Fibroblast of mammary gland (primary cell): ENCODE measurements around the gene APOBEC3A.
A peak's percentile ranks its signal among the peaks of the same experiment; 100 is the strongest.
"Not testable (repeated sequence)": the region's sequence is repeated elsewhere in the genome, so short reads cannot be mapped to it uniquely, and the experiment has no call there.

Source experiments
- DNase-seq: peaks from one replicate; pipeline ENCODE4 v3.0.0-alpha.2; 2010; ENCODE audit warnings: low read depth
- H3K4me3 ChIP-seq: 2 replicates; pipeline ENCODE4 v1.5.1; 2011; ENCODE audit warnings: low read depth, mild to moderate bottlenecking, low read length, moderate library complexity; ENCODE audit not compliant: control insufficient read depth
- CTCF ChIP-seq: conservative IDR thresholded peaks from 2 replicates; pipeline ENCODE4 v1.5.1; 2011; ENCODE audit warnings: low read depth, low read length, inconsistent platforms; ENCODE audit not compliant: control insufficient read depth, insufficient read depth

The APOBEC3A gene

GRCh38 chr22:38981005-38981991, 23.9 kb downstream of the APOBEC3A start:
- DNase-seq: peak; percentile 5
- no peak for TF ChIP-seq CTCF
- no peak overlapping the region for H3K4me3 ChIP-seq

DNA sequence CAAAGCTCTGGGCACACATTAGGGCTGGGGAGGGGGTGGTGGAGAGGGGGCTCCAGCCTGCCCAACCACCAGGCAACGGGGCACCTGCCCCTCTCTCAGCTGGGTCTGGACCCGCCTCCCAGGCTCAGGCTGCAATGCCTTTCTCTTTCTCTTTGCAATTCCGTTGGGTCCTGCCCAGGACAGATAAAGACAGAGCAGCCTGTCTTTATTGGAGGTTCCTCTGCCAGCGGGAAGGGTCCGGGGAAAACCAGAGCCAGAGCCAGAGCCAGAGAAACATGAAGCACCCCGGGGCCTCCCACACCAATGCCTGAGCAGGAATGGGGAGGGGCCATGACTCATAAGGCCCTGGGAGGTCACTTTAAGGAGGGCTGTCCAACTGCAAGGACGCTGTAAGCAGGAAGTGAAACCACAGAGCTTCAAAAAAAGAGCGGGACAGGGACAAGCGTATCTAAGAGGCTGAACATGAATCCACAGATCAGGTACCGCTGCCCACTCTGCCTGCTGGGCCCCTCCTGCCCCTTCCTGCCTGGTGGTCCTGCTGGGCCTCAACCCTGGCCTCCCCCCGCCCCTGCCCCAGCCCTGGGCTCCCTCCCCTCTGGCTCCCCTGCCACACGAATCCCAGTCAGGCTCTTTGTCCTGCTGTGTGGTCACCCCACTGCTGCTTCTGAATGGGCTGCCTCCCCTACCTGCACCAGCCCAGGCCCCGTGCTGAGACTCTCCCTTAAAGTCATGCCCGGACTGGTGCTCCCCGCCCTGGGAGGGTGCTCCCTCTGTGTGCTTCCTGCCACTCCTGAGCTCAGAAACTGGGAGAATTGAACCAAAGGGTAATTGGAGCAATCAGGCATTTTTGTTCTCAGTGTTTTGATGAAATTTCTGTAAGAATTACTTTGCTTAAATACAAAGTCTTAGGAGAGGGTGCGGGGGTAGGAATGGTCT, 24.9 kb downstream of the APOBEC3A start, which contains the start of gene APOBEC3B:
Gene APOBEC3B (plus strand): TSS at position 356 of the 936 bp plus-strand sequence. CDS start 107 bp downstream, at position 463.
- DNase-seq: peak; percentile 87
- peak within 1 kb of the TSS; percentile 36 for H3K4me3 ChIP-seq
- no peak for TF ChIP-seq CTCF

GRCh38 chr22:38984224-38984623, 26.8 kb downstream of the APOBEC3A start:
- DNase-seq: no peak
- H3K4me3 ChIP-seq: no peak overlapping the region
- no peak for TF ChIP-seq CTCF

- H3K4me3 ChIP-seq: not testable (repeated sequence)
- peak; percentile 6 for DNase-seq
Observed at GRCh38 chr22:38984784-38985757, 27.7 kb downstream of the APOBEC3A start.

DNA sequence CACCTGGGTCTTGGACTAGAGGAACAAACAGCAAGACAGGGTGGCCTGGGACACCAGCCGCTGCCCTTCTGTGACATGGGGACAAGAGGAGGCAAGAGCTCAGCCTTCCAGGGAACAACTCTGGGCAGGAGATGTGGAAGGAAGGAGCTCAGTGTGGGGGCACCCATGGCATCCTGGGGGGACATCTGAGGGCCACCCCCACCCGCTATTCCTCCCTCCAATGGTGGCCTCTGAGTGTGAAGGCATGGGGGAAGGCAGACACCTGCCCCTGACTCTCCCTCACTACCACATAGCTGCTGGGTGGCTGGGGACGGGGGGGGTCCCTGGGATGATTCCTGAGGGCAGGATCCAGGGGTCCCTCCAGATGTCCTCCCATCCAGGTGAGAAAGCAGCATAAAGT, 29.2 kb downstream of the APOBEC3A start:
- TF ChIP-seq CTCF: no peak
- no peak for DNase-seq
- H3K4me3 ChIP-seq: no peak overlapping the region

DNA sequence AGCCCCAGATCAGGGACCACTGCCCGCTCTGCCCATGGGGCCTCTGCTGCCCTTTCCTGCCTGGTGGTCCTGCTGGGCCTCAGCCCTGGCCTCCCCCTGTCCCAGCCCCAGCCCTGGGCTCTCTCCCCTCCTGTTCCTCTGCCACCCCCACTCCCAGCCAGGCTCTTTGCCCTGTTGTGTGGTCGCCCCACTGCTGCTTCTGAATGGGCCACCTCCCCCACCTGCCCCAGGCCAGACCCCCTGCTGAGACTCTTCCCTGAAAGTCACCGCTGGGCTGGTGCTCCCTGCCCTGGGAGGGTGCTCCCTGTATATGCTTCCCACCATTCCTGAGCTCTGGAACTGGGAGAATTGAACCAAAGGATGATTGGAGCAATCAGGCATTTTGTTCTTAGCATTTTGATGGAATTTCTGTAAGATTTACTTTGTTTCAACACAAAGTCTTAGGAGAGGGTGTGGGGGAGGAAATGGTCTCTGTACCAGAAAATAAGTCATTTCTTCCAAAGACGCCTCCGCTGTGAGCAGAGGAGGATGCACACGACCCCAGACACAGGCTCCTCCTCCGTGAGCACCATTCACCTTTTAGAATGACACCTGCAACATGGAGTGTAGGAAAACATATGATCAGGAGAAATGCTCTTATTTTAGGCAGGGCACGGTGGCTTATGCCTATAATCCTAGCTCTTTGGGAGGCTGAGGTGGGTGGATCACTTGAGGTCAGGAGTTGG, 29.9 kb downstream of the APOBEC3A start:
- TF ChIP-seq CTCF: no peak
- no peak for DNase-seq
- H3K4me3 ChIP-seq: no peak overlapping the region
